H1 (cell line): ENCODE measurements around the gene PARD3. TPM values are rescaled to one million over a fixed set of nuclear protein-coding genes. Genes with fewer than 3 reads are reported as not detected.

ENCODE experiments used
- CTCF ChIA-PET: fragments of 300-600 bp; sonication (Branson Sonifier 250); formaldehyde crosslinking; loops from one replicate; lab custom pipeline; 2021; ENCODE audit not compliant: partially characterized antibody; lab: Charles Lee
- POLR2A ChIA-PET: fragments of 300-600 bp; sonication (Branson Sonifier 250); formaldehyde crosslinking; loops from one replicate; lab custom pipeline; 2021; ENCODE audit warnings: inconsistent platforms; ENCODE audit not compliant: partially characterized antibody; lab: Charles Lee
- DNase-seq, 2 experiments: peaks; one replicate each; pipeline versions ENCODE4 v3.0.0 to v3.0.0-alpha.2; 2010 to 2022; ENCODE audit warnings: low spot score in 2 of 2, low read depth in 1 of 2, mixed read lengths in 1 of 2
- FAIRE-seq: peaks from 2 replicates; lab custom pipeline; 2011; peaks lifted over from hg19 to GRCh38; lab: Jason Lieb, UNC
- H2AFZ ChIP-seq: 2 replicates; pipeline ENCODE4 v1.8.1; 2012; ENCODE audit warnings: low read length, inconsistent platforms
- H2AK5ac ChIP-seq: 2 replicates; pipeline ENCODE4 v1.6.1; 2013; ENCODE audit warnings: low read depth, low read length
- H2BK120ac ChIP-seq: replicated peaks from 2 replicates; pipeline ENCODE3; 2013; ENCODE audit warnings: low read depth, low read length, inconsistent platforms
- H2BK12ac ChIP-seq: 2 replicates; pipeline ENCODE4 v1.6.1; 2013; ENCODE audit warnings: low read depth, low read length
- H2BK15ac ChIP-seq: 2 replicates; pipeline ENCODE4 v1.6.1; 2013; ENCODE audit warnings: low read length
- H2BK20ac ChIP-seq: 2 replicates; pipeline ENCODE4 v1.6.1; 2013; ENCODE audit warnings: low read length
- H2BK5ac ChIP-seq: 2 replicates; pipeline ENCODE4 v1.6.1; 2013; ENCODE audit warnings: low read depth, low read length
- H3K14ac ChIP-seq: 2 replicates; pipeline ENCODE4 v1.6.1; 2013; ENCODE audit warnings: inconsistent platforms; ENCODE audit not compliant: insufficient read length
- H3K18ac ChIP-seq: 2 replicates; pipeline ENCODE4 v1.6.1; 2013; ENCODE audit warnings: low read length; ENCODE audit errors: extremely low read depth
- H3K23ac ChIP-seq: 2 replicates; pipeline ENCODE4 v1.6.1; 2013; ENCODE audit warnings: inconsistent platforms; ENCODE audit not compliant: insufficient read length
- H3K23me2 ChIP-seq: 2 replicates; pipeline ENCODE4 v1.6.1; 2013; ENCODE audit warnings: low read depth, low read length
- H3K27ac ChIP-seq: 2 replicates; pipeline ENCODE4 v1.6.1; 2011; ENCODE audit warnings: low read depth, low read length, inconsistent platforms
- H3K27me3 ChIP-seq, 4 experiments: replicated peaks in 1 of 4; 1 replicate in 1 of 4; 2 replicates in 3 of 4; pipeline versions ENCODE4 v1.6.1 to v1.8.1; 2011 to 2013; ENCODE audit warnings: low read length in 3 of 4, mild to moderate bottlenecking in 3 of 4, inconsistent platforms in 2 of 4, mixed read lengths in 2 of 4, moderate library complexity in 1 of 4; ENCODE audit not compliant: control insufficient read depth in 3 of 4, insufficient read depth in 3 of 4; ENCODE audit errors: extremely low read depth in 1 of 4
- H3K36me3 ChIP-seq, 4 experiments: 2 replicates each; pipeline versions ENCODE4 v1.6.1 to v1.8.1; 2011 to 2013; ENCODE audit warnings: mild to moderate bottlenecking in 4 of 4, low read length in 3 of 4, moderate library complexity in 2 of 4, control low read depth in 1 of 4, inconsistent platforms in 1 of 4; ENCODE audit not compliant: insufficient read depth in 4 of 4, control insufficient read depth in 2 of 4
- H3K4ac ChIP-seq: replicated peaks from 2 replicates; pipeline ENCODE3; 2013; ENCODE audit warnings: low read length, low read depth, mixed read lengths, inconsistent platforms; ENCODE audit not compliant: insufficient read length
- H3K4me1 ChIP-seq, 4 experiments: replicated peaks in 1 of 4; 1 replicate in 1 of 4; 2 replicates in 3 of 4; pipeline versions ENCODE4 v1.6.1 to v1.8.1; 2011 to 2013; ENCODE audit warnings: low read length in 3 of 4, inconsistent platforms in 2 of 4, mixed read lengths in 1 of 4; ENCODE audit not compliant: insufficient read depth in 4 of 4, control insufficient read depth in 3 of 4
- H3K4me2 ChIP-seq, 2 experiments: 2 replicates each; pipeline versions ENCODE4 v1.6.1 to v1.8.1; 2011 to 2013; ENCODE audit warnings: low read depth in 2 of 2, low read length in 2 of 2, control low read depth in 1 of 2, inconsistent platforms in 1 of 2, mild to moderate bottlenecking in 1 of 2; ENCODE audit not compliant: insufficient read depth in 1 of 2
- H3K4me3 ChIP-seq, 4 experiments: fragments of 200-600, 300-600 bp in 1 of 4; sonication (generic), shearing (Covaris generic), sonication (Bioruptor Twin) in 1 of 4; 2 replicates each; pipeline versions ENCODE4 v1.5.1 to v1.8.1; 2011 to 2016; ENCODE audit warnings: low read length in 4 of 4, low read depth in 3 of 4, control low read depth in 2 of 4, inconsistent platforms in 2 of 4, mild to moderate bottlenecking in 2 of 4, mixed read lengths in 1 of 4, moderate library complexity in 1 of 4; ENCODE audit not compliant: insufficient read depth in 2 of 4; ENCODE audit errors: extremely low read depth in 1 of 4
- H3K56ac ChIP-seq: replicated peaks from 2 replicates; pipeline ENCODE3; 2013; ENCODE audit warnings: low read depth, mild to moderate bottlenecking, mixed read lengths, low read length, inconsistent platforms; ENCODE audit not compliant: insufficient read length
- H3K79me1 ChIP-seq: 2 replicates; pipeline ENCODE4 v1.6.1; 2013; ENCODE audit warnings: low read depth, low read length, control low read depth
- H3K79me2 ChIP-seq, 2 experiments: 2 replicates each; pipeline versions ENCODE4 v1.6.1 to v1.8.1; 2012 to 2013; ENCODE audit warnings: low read length in 2 of 2, mild to moderate bottlenecking in 2 of 2, inconsistent platforms in 1 of 2; ENCODE audit not compliant: insufficient read depth in 2 of 2, control insufficient read depth in 1 of 2
- H3K9ac ChIP-seq, 4 experiments: replicated peaks in 1 of 4; 1 replicate in 1 of 4; 2 replicates in 3 of 4; pipeline versions ENCODE4 v1.6.1 to v1.8.1; 2011 to 2013; ENCODE audit warnings: low read depth in 3 of 4, low read length in 3 of 4, control low read depth in 2 of 4, mild to moderate bottlenecking in 2 of 4, moderate library complexity in 2 of 4, inconsistent platforms in 1 of 4; ENCODE audit errors: extremely low read depth in 1 of 4
- H3K9me3 ChIP-seq, 2 experiments: 2 replicates each; pipeline versions ENCODE4 v1.6.1 to v1.8.1; 2012 to 2013; ENCODE audit warnings: mild to moderate bottlenecking in 2 of 2, moderate library complexity in 2 of 2, control low read depth in 1 of 2, inconsistent platforms in 1 of 2, low read depth in 1 of 2, low read length in 1 of 2, mixed read lengths in 1 of 2; ENCODE audit not compliant: insufficient read depth in 2 of 2
- H4K20me1 ChIP-seq, 2 experiments: replicated peaks in 1 of 2; 2 replicates each; pipeline versions ENCODE3 to v1.8.1; 2011 to 2013; ENCODE audit warnings: inconsistent platforms in 2 of 2, low read length in 2 of 2, mild to moderate bottlenecking in 1 of 2; ENCODE audit not compliant: insufficient read depth in 2 of 2, control insufficient read depth in 1 of 2
- H4K5ac ChIP-seq: 2 replicates; pipeline ENCODE4 v1.6.1; 2013; ENCODE audit warnings: low read length, low read depth, mixed read lengths, inconsistent platforms; ENCODE audit not compliant: insufficient read length
- H4K8ac ChIP-seq: 2 replicates; pipeline ENCODE4 v1.8.0; 2013; ENCODE audit warnings: mild to moderate bottlenecking, moderate library complexity, low read length, inconsistent platforms; ENCODE audit not compliant: insufficient read depth; ENCODE audit errors: extremely low read depth
- H4K91ac ChIP-seq: replicated peaks from 2 replicates; pipeline ENCODE3; 2013; ENCODE audit warnings: low read length, mixed read lengths, inconsistent platforms; ENCODE audit not compliant: insufficient read length
- EP300 ChIP-seq, 2 experiments: IDR thresholded peaks; 1 replicate in 1 of 2; 2 replicates in 1 of 2; pipeline ENCODE4 v1.6.1; 2011 to 2012; ENCODE audit warnings: low read depth in 2 of 2, low read length in 2 of 2, mild to moderate bottlenecking in 2 of 2, borderline replicate concordance in 1 of 2, inconsistent platforms in 1 of 2, moderate library complexity in 1 of 2
- GABPA ChIP-seq: IDR thresholded peaks from 2 replicates; pipeline ENCODE4 v1.6.1; 2011; ENCODE audit warnings: mild to moderate bottlenecking, low read length, moderate library complexity, borderline replicate concordance; ENCODE audit not compliant: insufficient read depth
- USF2 ChIP-seq: IDR thresholded peaks from 2 replicates; pipeline ENCODE4 v1.6.1; 2011; ENCODE audit warnings: low read length, improper control_type of control experiment
- WGBS, 2 experiments: shearing (Covaris generic) in 1 of 2; methylation state at CpG; one replicate each; pipeline versions ENCODE4 v1.1.6 to v1.1.7; 2013 to 2015; ENCODE audit warnings: low lambda C conversion rate in 2 of 2, mixed read lengths in 2 of 2, inconsistent platforms in 1 of 2, low coverage in 1 of 2, missing lambda C conversion rate in 1 of 2; ENCODE audit not compliant: insufficient replicate concordance in 2 of 2, insufficient coverage in 1 of 2, insufficient read length in 1 of 2; ENCODE audit errors: extremely low coverage in 1 of 2, missing lambda C conversion rate in 1 of 2; 5-methylcytosine and 5-hydroxymethylcytosine counted together
- polyA plus RNA-seq, 7 experiments: library from polyadenylated mRNA; depleted of rRNA in 3 of 7; stranded (reverse) in 5 of 7; unstranded in 2 of 7; fragments of >200 nt in 5 of 7; fragments of 200-250 nt in 2 of 7; gene quantifications; 1 replicate in 5 of 7; 2 replicates in 1 of 7; 4 replicates in 1 of 7; pipeline versions ENCODE4 v1.2.1 to v1.2.3, GENCODE V29; 2011 to 2013; ENCODE audit warnings: missing spikeins in 2 of 7, mixed read lengths in 2 of 7
- total RNA-seq: library from RNA; stranded (reverse); fragmentation: NEBNext Ultra II Directional; extraction: Animal tissue kit (Norgen Biotek cat#: 25700); gene quantifications from 2 replicates; pipeline ENCODE4 v1.2.1, GENCODE V29; 2021

PARD3 gene
- total and polyA plus RNA-seq, 2 of the 8 experiments (the other 6 are each of a cell fraction or from before 2014, with no cell fraction given), result 19.7 to 49.1 TPM

GRCh38 chr10:34618611-34619010, 196.5 kb downstream of the PARD3 start:
- no peak overlapping the region for H2BK12ac ChIP-seq
- ChIA-PET CTCF (interaction anchor here (1.0 to 2.4 kb wide), 3 partner anchors 16 to 53 kb away, joined by 3 to 11 read pairs (median 5); no protein-coding TSS in a partner anchor), POLR2A (interaction anchor here (0.9 kb wide), 1 partner anchor 8 kb away, joined by 3 read pairs; no protein-coding TSS in a partner anchor)
- H3K9me3 ChIP-seq, result no peaks in the 10 kb centered on the region
- no peak overlapping the region for H3K27ac ChIP-seq
- H2BK5ac ChIP-seq, result no peak overlapping the region
- H4K91ac ChIP-seq, result no peak overlapping the region
- peaks cover 0 to 6% (median 2%) of the 10 kb centered on the region in 4 experiments; a peak in 2 of 7 replicates for H3K4me1 ChIP-seq
- H3K18ac ChIP-seq, result no peak overlapping the region
- no peaks in the 10 kb centered on the region for H3K79me1 ChIP-seq
- H4K5ac ChIP-seq, result no peak overlapping the region
- no peaks in the 10 kb centered on the region for H3K36me3 ChIP-seq
- H2BK20ac ChIP-seq, result no peak overlapping the region
- H3K4me2 ChIP-seq, result no peak overlapping the region
- H3K9ac ChIP-seq, result no peak overlapping the region
- no peak overlapping the region for H3K14ac ChIP-seq
- no peak overlapping the region for H3K4ac ChIP-seq
- no peak overlapping the region; the same call in 1 of the 2 replicates for H2AK5ac ChIP-seq
- DNase-seq (no peak), FAIRE-seq (no peak)
- H3K23me2 ChIP-seq, result no peaks in the 10 kb centered on the region
- H2BK15ac ChIP-seq, result no peak overlapping the region
- H3K56ac ChIP-seq, result no peak overlapping the region
- no peaks in the 10 kb centered on the region for H4K20me1 ChIP-seq
- H3K27me3 ChIP-seq, result no peaks in the 10 kb centered on the region
- peaks cover 0 to 38% of the 10 kb centered on the region in 2 experiments; a peak in 2 of 4 replicates for H3K79me2 ChIP-seq
- no peak overlapping the region for H2BK120ac ChIP-seq
- no peak overlapping the region for H3K4me3 ChIP-seq
- no peak overlapping the region for H3K23ac ChIP-seq
- WGBS, 2 experiments, result 74% methylated on average over 2 of the region's 2 CpGs; no CpG with 5 or more reads in 1 of the 2 experiments
- no peak overlapping the region for H2AFZ ChIP-seq
- no peak overlapping the region for H4K8ac ChIP-seq
- TF ChIP-seq EP300 (IDR thresholded peaks at IDR 0.05; ENCODE audit: borderline replicate concordance in 1 of 2, low read depth in 2 of 2, low read length in 2 of 2), result no peak
- no peak for TF ChIP-seq GABPA
- TF ChIP-seq USF2, result no peak
